Suppressor macrophage treated with lipopolysaccharide for 1 hour (primary cell): Measurements from ENCODE around the gene MSANTD2.

Experiments used
- DNase-seq, 3 donors: peaks; one replicate each; pipeline ENCODE4 v3.0.0-alpha.2; 2020 to 2022

The MSANTD2 gene

GRCh38 chr11:124817036-124817435 is 16.8 kb upstream of the MSANTD2 start:
- DNase-seq: no peak

- DNase-seq: no peak
Observed at GRCh38 chr11:124814739-124815138, 14.5 kb upstream of the MSANTD2 start.

- DNase-seq: no peak
Observed at GRCh38 chr11:124812876-124813275, 12.7 kb upstream of the MSANTD2 start.

GRCh38 chr11:124811399-124812125 is 11.4 kb upstream of the MSANTD2 start:
- no peak for DNase-seq

GRCh38 chr11:124807660-124808270 is 7.6 kb upstream of the MSANTD2 start:
- no peak for DNase-seq

- no peak for DNase-seq
Observed at GRCh38 chr11:124807201-124807600, 7.0 kb upstream of the MSANTD2 start.

- DNase-seq: no peak
Observed at GRCh38 chr11:124804884-124805283, 4.7 kb upstream of the MSANTD2 start.

- peak in 1 of 3 donors; percentile 20 for DNase-seq
Observed at GRCh38 chr11:124801636-124802312, 1.6 kb upstream of the MSANTD2 start.

GRCh38 chr11:124801014-124801413 is 808 bp upstream of the MSANTD2 start:
- peak; percentile 33 to 75 (median 71) for DNase-seq

- peak; percentile 39 to 59 (median 45) for DNase-seq
Observed at GRCh38 chr11:124799348-124800225, 619 bp downstream of the MSANTD2 start.

- DNase-seq: no peak
Observed at GRCh38 chr11:124798991-124799347, 1.2 kb downstream of the MSANTD2 start.

- peak in 1 of 3 donors; percentile 20 for DNase-seq
Observed at GRCh38 chr11:124796312-124796711, 3.9 kb downstream of the MSANTD2 start.

GRCh38 chr11:124793466-124794278 is 6.5 kb downstream of the MSANTD2 start:
- DNase-seq: peak; percentile 78 to 81 (median 81)

GRCh38 chr11:124791626-124792341 is 8.4 kb downstream of the MSANTD2 start:
- peak; percentile 6 to 68 (median 46) for DNase-seq

- no peak for DNase-seq
Observed at GRCh38 chr11:124788521-124788920, 11.7 kb downstream of the MSANTD2 start.

GRCh38 chr11:124784051-124784450 is 16.2 kb downstream of the MSANTD2 start:
- DNase-seq: no peak

GRCh38 chr11:124783002-124783401 is 17.2 kb downstream of the MSANTD2 start:
- no peak for DNase-seq

GRCh38 chr11:124779568-124779967 is 20.6 kb downstream of the MSANTD2 start:
- no peak for DNase-seq

GRCh38 chr11:124778281-124778680 is 21.9 kb downstream of the MSANTD2 start:
- no peak for DNase-seq

- DNase-seq: no peak
Observed at GRCh38 chr11:124776865-124777645, 23.2 kb downstream of the MSANTD2 start.

GRCh38 chr11:124770959-124771358 is 29.2 kb downstream of the MSANTD2 start:
- DNase-seq: peak; percentile 47 to 62 (median 50)
